Fibroblast of skin of back (primary cell): ENCODE measurements around the gene BLOC1S3. TPM values are rescaled to one million over a fixed set of nuclear protein-coding genes. Genes with fewer than 3 reads are reported as not detected.
A peak's percentile ranks its signal among the peaks of the same experiment; 100 is the strongest.

Experiments used
- DNase-seq: peaks from one replicate; pipeline ENCODE4 v3.0.0-alpha.2; 2013
- polyA plus RNA-seq, 2 experiments: library from polyadenylated mRNA; unstranded; fragments of 120-200 nt; gene quantifications; one replicate each; pipeline ENCODE4 v1.2.1, GENCODE V29; 2013; ENCODE audit not compliant: insufficient read length in 2 of 2

The BLOC1S3 gene
- polyA plus RNA-seq (2013, experiment 1 of 2; ENCODE audit: insufficient read length) = 10.4 TPM
- 8.1 TPM for polyA plus RNA-seq (2013, experiment 2 of 2; ENCODE audit: insufficient read length)

- DNase-seq = peak; percentile 100
Observed at GRCh38 chr19:45178262-45179071, at the start of gene BLOC1S3. TSS of gene BLOC1S3 (plus strand) at chr19:45178784. CDS start at chr19:45179297, 513 bp downstream.

GRCh38 chr19:45128806-45129205, 49.8 kb upstream of the BLOC1S3 start:
- no peak for DNase-seq

GRCh38 chr19:45130236-45130635, 48.3 kb upstream of the BLOC1S3 start:
- DNase-seq = no peak

DNA sequence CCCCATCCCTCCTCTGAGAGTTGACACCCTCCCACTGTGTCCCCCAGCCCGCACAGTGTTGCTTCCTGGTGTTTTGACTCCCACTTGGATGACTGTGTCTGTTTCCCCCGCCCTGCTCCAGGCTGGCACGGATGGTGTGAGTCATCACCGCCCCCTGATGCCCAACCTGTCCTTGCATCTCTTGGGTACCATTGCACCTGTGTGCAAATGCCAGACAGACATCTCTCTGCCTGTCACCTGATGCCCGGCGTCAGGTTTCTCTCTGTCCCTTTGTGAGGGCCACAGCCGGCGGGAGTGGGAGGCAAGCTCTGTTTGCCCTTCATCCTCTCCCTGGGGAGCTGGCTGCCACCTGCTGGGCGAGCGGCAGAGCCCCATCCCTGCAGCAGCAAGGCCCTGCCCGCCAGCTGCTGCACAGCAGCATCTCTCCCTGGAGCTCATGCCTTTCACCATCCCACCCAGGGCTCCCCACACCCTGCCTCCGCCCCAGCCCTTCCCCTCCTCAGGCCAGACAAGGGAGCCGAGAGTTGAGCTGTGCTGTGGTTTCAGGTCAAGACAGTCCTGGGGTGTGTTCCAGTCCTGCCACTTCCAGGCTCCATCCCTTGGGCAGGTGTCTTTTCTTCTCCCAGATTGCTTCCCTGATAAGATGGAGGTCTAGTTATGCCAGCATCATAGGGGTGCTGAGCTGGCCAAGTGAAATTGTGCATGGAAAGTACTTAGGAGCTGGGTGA, 47.5 kb upstream of the BLOC1S3 start:
- peak; percentile 29 for DNase-seq

DNA sequence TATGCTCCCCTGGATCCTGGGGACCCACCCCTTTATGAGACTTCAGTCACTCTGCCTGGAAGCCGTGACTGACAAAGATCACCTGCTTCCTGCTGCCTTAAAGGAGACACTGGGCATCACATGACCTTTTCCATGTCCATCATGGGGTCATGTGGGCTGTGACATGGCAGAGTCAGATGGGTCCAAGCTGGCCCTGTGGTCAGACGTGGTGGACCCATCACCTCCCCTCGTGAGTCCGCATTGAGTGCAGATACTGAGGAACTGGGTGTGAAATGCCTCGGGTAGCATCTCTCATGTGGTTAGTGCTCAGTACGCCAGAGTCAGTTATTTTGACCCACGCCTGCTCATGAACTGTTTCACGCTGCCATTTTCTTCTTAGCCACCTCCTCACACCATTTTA, 44.9 kb upstream of the BLOC1S3 start:
- DNase-seq = no peak

- no peak for DNase-seq
Observed at GRCh38 chr19:45135176-45135885, 43.3 kb upstream of the BLOC1S3 start.

DNA sequence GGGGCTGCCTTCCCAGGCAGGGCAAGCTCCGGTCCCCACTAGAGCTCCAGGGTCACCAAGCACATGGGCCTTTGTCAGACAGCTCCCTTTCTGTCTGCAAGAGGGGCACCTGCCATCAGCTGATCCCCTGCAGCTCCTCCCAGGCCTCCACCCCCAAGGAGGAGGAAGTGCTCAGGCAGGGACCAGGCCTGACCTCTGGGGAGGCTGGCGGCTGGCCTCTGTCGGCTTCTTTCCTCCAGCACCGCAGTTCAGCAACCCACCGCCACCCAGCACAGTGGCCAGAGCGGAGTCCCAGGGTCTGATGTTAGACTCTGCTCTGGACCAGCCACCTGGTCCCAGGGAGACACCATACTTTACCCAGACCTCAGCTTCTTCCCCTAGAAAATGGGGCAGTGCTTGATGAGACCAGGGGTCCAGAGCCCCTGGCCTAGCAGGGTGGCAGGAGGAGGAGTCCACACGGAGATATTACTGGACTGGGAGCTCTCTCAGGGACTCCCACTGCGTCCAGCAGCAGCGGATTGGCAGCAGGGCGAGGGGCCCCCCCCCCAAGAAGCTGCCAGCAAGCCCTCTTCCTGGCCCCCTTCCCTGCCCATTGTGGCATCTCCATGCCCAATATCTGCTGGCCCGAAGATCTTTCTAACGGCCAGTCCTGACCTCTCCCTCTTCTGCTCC, 41.9 kb upstream of the BLOC1S3 start:
- DNase-seq = no peak

DNA sequence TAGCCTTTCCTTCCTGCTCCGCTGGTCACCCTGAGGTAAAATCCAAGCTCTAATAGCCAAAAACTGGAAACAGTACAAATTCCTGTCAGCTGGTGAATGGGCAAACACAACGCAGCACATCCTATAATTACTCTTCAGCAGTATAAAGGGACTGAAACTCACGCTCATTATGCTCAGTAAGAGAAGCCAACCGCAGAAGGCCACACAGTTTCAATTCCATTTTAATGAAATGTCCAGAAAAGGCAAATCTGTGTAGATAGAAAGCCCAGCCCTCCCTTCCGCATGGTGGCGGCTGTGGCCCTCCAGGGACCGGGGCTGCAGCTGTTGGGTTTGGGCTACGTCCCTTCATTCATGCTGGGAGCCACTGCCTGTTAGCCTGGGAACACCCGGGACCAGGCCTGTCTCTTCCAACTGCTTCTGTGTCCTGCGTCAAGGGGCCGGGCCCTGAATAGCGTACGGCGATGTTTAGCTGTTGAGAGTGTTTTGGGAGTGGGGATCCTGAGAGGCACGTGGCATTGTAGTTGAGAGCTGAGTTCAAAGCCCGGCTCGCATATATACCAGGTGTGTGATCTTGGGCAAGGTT, 41.3 kb upstream of the BLOC1S3 start:
- no peak for DNase-seq

GRCh38 chr19:45138303-45138751, 40.3 kb upstream of the BLOC1S3 start:
- no peak for DNase-seq

- no peak for DNase-seq
Observed at GRCh38 chr19:45139286-45140143, 39.1 kb upstream of the BLOC1S3 start.

DNA sequence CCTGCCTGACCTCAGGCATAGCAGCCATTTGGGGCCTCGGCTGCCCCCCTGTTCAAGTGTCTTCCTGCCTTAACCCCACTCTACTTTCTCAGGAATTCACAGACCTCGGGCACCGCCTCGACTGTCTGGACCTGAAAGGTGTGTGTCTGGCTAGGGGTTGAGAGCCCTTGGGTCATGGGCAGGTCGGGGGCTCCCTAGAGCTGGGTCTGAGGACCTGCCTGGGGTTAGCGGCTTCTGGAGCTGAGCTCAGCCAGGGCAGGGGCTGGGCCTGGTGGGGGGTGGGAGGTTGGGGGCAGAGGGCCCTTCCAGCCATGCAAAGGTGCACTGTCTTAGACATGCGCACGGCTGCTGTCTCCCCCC, 38.5 kb upstream of the BLOC1S3 start:
- DNase-seq = no peak

GRCh38 chr19:45140533-45140932, 38.1 kb upstream of the BLOC1S3 start:
- DNase-seq = no peak

- DNase-seq = no peak
Observed at GRCh38 chr19:45141203-45141900, 37.2 kb upstream of the BLOC1S3 start.

DNA sequence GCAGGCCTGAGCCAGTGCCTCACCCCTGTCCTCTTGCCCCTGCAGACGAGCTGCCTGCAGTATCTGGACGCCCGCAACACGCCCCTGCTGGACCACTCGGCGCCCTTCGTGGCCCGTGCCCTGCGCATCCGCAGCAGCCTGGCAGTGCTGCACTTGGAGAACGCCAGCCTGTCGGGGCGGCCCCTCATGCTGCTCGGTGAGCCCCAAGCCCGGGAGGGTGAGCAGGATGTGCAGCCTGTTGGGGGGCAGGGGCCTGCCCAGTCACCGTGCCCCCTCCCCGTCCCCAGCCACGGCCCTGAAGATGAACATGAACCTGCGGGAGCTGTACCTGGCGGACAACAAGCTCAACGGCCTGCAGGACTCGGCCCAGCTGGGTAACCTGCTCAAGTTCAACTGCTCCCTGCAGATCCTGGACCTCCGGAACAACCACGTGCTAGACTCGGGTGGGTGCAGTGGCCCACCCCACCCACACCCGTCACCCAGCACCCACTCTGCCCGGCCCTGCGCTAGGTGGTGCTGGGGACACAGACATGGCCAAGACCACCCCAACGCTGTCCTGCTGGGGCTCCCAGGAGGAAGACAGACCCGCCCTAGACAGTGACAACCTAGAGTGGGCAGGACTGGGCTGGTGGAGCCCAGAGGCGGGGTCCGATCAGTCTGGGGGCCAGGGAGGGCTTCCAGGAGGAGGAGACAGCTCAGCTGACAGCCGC, 36.4 kb upstream of the BLOC1S3 start:
- no peak for DNase-seq

GRCh38 chr19:45142726-45143110, 35.9 kb upstream of the BLOC1S3 start:
- DNase-seq = no peak

DNA sequence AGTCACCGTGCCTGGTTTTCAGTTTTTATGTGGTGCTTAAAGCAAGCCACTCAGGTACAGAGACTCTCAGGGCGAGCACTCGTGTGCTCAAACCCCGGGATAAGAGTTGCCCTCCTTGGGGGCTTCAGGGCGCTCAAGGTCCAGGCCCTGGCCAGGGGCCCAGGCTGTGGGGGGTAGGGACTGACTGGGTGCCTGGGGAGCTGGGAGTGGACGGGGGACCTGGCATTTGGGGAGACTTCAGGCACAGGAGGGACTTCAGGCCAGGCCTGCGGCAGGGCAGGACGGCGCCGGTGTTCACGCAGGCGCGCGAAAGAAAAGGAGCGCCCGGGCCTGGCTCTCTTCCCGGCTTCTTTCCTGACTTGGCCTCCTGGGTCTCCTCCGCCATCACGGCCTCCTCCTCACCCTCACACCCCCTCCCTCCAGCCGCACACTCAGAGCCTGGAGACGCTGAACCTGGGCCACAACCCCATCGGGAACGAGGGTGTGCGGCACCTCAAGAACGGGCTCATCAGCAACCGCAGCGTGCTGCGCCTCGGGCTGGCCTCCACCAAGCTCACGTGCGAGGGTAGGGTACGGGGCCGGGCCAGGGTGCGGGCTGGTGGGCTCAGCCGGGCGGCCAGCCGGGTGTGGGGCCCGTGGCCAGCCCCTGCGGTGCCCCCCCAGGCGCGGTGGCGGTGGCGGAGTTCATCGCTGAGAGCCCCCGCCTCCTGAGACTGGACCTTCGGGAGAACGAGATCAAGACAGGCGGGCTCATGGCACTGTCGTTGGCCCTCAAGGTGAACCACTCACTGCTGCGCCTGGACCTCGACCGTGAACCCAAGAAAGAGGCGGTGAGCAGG, 33.9 kb upstream of the BLOC1S3 start:
- no peak for DNase-seq

GRCh38 chr19:45145270-45146189, 33.1 kb upstream of the BLOC1S3 start:
- DNase-seq = no peak

DNA sequence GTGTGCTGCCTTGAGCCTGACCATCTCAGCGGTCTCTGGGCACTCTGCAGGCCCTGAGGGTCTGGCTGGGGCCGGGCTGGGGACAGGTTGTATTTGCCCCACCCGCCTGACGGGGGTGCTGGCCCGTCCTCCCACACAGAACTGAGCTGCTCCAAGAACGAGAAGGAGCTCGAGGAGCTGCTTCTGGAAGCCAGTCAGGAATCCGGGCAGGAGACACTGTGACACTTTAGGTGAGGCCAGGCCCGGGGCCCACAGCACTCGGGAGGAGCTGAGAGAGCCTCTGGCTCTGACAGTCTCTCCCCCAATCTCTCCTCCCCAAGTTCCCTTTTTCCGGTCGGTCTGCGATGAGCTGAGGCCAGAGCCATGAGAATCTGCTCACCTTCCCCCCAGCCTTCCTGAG, 32.3 kb upstream of the BLOC1S3 start:
- no peak for DNase-seq
